GM12874 (cell line): ENCODE data around the gene MOB3A.
A peak's percentile ranks its signal among the peaks of the same experiment; 100 is the strongest.

Experiments used
- TF ChIP-seq, protein P1 (sequence below): IDR thresholded peaks from 2 replicates; pipeline ENCODE4 v1.5.1; 2011; ENCODE audit warnings: low read depth, mild to moderate bottlenecking, control low read depth, low read length, moderate library complexity; ENCODE audit not compliant: insufficient read depth

MOB3A gene

DNA sequence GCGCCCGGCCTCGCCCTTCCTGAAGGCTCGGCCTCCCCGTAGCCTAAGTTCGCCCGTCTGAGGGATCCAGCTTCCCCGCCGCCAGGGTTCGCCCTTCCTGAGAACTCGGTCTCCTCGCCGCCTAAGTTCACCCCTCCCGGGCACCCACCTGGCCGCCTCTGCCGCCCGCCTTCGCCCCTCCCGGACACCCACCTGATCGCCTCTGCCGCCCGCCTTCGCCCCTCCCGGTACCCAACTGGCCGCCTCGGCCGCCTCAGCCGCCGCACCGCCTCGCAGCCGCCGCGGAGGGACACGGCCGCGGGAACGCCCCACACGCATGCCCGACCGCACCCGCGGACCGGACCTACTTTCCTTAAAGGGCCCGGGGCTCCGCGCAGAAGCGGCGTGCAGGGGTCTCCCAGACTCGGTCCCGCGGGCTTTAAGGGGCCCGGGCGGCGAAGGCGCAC, at the start of gene MOB3A:
TSS of gene MOB3A (minus strand) at position 293 of the 446 bp plus-strand sequence. CDS start 17,766 bp downstream, outside the sequence.
- TF ChIP-seq, protein P1, sequence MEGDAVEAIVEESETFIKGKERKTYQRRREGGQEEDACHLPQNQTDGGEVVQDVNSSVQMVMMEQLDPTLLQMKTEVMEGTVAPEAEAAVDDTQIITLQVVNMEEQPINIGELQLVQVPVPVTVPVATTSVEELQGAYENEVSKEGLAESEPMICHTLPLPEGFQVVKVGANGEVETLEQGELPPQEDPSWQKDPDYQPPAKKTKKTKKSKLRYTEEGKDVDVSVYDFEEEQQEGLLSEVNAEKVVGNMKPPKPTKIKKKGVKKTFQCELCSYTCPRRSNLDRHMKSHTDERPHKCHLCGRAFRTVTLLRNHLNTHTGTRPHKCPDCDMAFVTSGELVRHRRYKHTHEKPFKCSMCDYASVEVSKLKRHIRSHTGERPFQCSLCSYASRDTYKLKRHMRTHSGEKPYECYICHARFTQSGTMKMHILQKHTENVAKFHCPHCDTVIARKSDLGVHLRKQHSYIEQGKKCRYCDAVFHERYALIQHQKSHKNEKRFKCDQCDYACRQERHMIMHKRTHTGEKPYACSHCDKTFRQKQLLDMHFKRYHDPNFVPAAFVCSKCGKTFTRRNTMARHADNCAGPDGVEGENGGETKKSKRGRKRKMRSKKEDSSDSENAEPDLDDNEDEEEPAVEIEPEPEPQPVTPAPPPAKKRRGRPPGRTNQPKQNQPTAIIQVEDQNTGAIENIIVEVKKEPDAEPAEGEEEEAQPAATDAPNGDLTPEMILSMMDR, result peak; percentile 49; the same call in 1 of the 2 replicates

DNA sequence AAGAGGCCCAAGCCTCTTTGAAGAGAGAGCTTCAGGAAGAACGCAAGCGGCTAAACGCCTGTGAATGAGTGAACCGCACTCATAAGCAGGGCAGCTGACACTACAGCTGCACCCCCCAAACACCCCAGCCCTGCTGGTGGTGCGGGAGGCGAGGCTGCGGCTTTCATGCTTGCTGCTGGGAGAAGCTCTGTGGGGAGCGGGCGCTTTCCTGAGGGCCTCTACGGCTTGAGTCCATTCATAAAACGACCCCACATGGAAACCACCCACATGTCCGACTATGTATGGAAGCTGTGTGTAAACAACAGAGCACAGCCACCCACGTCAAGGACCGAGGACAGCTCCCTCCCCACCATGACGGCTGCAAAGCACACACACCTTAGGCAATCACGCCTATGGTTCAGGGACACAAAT, 49.7 kb upstream of the MOB3A start:
- TF ChIP-seq, protein P1, result no peak

DNA sequence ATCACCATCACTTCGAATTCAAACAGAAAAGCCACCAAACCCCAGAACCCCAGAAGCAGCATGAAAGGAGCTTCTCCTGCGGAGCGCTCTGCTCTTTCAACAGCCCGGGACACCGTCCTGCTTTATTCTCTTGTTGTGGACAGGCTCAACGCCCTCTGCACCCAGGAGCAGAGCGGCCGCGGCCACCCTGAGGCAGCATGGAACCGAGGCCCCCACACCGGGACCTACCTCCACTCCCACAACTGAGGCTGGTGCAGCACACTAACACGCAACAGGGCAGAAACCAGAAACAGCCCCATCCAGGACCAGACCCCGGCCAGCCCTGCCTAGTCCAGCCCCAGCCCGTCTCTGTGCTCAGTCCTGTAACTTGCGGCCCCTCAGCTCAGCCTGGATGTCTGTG, 48.1 kb upstream of the MOB3A start:
- TF ChIP-seq, protein P1, result no peak

DNA sequence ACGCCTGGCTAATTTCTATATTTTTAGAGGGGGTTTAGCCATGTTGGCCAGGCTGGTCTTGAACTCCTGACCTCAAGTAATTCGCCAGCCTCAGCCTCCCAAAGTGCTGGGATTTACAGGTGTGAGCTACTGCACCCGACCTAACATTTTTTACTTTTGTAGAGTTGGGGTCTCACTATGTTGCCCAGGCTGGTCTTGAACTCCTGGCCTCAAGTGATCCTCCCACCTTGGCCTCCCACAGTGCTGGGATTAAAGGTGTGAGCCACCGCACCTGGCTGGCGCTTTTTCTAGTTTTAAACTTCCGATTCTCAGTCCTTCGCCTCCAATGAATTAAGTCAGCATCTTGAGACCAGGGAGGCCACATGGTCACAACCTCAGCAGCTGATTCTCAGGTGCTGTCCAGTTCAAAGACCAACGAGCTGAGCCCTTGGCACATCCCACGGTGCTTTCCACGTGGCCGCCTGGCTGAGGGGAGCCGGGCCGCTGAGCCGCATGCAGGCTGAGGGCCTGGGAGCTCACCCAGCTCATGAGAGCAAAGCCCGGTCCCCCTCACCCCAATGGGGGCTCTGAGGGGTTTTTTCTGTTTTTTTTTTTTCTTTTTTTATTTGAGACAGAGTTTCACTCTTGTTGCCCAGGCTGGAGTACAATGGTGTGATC, 46.2 kb upstream of the MOB3A start:
- TF ChIP-seq, protein P1, result no peak

DNA sequence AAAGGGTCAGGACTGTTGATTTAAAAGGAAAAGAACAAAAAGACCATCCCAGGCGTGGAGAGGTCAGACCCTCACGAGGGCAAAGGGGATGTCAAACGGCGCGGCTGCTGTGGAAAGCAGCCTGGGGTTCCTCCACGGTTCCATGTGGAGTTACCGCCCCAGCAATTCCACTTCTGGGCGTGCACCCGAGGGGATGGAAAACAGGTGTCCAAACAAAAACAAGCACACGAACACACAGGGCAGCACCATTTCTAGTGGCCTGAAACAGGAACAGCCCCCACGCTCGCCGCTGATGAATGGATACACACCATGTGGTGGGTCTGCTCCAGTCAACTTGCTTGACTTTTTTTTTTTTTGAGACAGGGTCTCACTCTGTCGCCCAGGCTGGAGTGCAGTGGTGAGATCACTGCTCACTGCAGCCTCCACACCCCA, 44.0 kb upstream of the MOB3A start:
- TF ChIP-seq, protein P1, result no peak

DNA sequence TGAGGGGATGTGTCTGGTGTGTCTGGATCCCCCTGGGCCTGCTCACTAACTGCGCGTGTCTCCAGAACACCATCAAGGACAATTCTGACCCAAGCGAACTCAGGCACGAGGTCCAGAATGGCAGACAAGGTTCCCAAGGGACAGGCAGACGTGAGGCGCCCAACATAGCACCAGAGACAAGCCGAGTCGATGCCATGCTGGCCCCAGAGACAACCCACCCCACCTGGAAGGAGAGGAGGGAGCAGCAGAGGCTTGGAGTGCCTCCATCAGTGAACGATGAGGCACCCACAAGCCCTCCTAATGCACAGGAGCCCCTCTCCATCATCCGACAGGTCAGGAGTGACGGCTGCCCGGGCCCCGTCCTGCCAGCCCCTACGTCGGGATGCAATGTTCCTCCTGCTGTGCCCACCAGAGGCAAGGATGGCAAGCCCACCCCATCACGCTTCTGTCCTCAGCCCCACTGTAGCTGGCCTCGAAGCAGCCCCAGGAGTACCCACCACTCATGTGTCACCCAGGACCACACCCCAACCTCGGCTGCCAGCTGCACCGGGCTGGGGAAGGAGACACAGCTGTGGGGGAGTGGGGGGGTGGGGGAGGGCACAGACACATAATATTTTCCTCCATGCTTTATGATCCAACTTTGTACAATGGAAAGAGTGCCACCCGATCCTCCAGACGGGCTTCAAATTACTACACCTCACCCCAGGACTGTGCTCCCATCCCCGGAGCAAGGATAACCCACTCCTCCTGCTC, 43.4 kb upstream of the MOB3A start:
- TF ChIP-seq, protein P1, result no peak

DNA sequence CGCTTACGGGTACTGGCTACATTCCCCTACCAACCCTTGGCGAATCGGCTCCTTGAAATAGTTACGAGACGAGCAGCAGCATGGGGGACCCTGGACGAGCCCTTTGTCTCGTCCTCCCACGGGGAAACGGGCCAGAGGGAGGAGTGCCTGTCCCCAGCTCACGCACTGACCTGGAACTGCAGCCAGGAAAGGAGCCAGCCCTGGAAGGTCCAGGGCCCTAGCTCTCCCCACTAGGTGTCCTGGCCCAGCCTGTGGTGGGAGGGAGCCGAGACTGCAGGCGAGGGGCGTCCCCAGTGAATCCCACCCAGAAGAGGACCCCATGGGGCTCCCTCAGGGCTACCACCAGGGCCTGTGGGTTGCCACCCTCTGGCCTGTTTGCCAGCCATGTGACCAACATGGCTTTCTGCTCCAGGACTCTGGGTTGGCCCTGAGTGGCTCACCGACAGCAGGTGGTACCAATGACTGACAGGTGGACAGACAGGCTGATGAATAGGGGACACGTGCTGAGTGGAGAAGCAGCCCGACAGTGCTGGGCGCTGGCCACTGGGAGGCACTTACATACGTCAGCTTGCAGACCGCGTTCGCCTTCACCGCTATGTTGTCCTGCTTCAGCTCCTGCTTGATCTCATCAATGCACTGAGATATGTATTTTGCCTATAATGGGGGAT, 42.1 kb upstream of the MOB3A start:
- TF ChIP-seq, protein P1, result no peak
